Measurements from ENCODE around the gene ACVR2A. TPM values are rescaled to one million over a fixed set of nuclear protein-coding genes. Genes with fewer than 3 reads are reported as not detected.

The ACVR2A gene
- total RNA-seq, 2 experiments from 2014 or later = 13.3 to 14.6 TPM

- H3K27ac Mint-ChIP-seq = no peak overlapping the region
- H3K27me3 Mint-ChIP-seq = no peaks in the 10 kb centered on the region
- Histone ChIP-seq H3K4me1 (ENCODE audit: insufficient read depth, low read length) (no peaks in the 10 kb centered on the region), H3K27ac (ENCODE audit: low read depth in 1 of 2, low read length in 2 of 2) (no peak overlapping the region), H3K36me3 (ENCODE audit: insufficient read depth, low read length) (no peaks in the 10 kb centered on the region), H3K9me3 (ENCODE audit: control insufficient read depth in 1 of 2, insufficient read depth in 1 of 2, low read length in 2 of 2) (no peaks in the 10 kb centered on the region), H3K27me3 (ENCODE audit: control insufficient read depth in 1 of 2, insufficient read depth in 2 of 2, low read length in 2 of 2) (no peaks in the 10 kb centered on the region), H3K4me3 (ENCODE audit: low read length) (no peak overlapping the region)
- DNase-seq (no peak), ATAC-seq (ENCODE audit: poor library complexity) (no peak)
- TF ChIP-seq, protein P1, sequence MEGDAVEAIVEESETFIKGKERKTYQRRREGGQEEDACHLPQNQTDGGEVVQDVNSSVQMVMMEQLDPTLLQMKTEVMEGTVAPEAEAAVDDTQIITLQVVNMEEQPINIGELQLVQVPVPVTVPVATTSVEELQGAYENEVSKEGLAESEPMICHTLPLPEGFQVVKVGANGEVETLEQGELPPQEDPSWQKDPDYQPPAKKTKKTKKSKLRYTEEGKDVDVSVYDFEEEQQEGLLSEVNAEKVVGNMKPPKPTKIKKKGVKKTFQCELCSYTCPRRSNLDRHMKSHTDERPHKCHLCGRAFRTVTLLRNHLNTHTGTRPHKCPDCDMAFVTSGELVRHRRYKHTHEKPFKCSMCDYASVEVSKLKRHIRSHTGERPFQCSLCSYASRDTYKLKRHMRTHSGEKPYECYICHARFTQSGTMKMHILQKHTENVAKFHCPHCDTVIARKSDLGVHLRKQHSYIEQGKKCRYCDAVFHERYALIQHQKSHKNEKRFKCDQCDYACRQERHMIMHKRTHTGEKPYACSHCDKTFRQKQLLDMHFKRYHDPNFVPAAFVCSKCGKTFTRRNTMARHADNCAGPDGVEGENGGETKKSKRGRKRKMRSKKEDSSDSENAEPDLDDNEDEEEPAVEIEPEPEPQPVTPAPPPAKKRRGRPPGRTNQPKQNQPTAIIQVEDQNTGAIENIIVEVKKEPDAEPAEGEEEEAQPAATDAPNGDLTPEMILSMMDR (IDR thresholded peaks at IDR 0.05) = no peak
- intact Hi-C loops (cut with DNase I, micrococcal nuclease) = no loop called here
- no peaks in the 10 kb centered on the region for H3K36me3 Mint-ChIP-seq (ENCODE audit: low read depth)
- no peaks in the 10 kb centered on the region for H3K9me3 Mint-ChIP-seq
- H3K4me1 Mint-ChIP-seq (ENCODE audit: low read depth) = peaks cover 50% of the 10 kb centered on the region
- H3K4me3 Mint-ChIP-seq = no peak overlapping the region
- ChIA-PET CTCF (no interaction called here), POLR2A (no interaction called here)
Measured at GRCh38 chr2:147872967-147873366, 28.1 kb downstream of the ACVR2A start.

- H3K4me3 ChIP-seq (ENCODE audit: low read length) = no peak overlapping the region
- peaks cover 51% of the 10 kb centered on the region for H3K4me1 Mint-ChIP-seq (ENCODE audit: low read depth)
- CTCF ChIA-PET = interaction anchor here (1.2 kb wide), 1 partner anchor 16 kb away, joined by 3 read pairs; no protein-coding TSS in a partner anchor
- H3K9me3 Mint-ChIP-seq = no peaks in the 10 kb centered on the region
- POLR2A ChIA-PET = no interaction called here
- ATAC-seq (ENCODE audit: poor library complexity) (no peak), DNase-seq (no peak)
- H3K4me3 Mint-ChIP-seq = no peak overlapping the region
- H3K4me1 ChIP-seq (ENCODE audit: insufficient read depth, low read length) = no peaks in the 10 kb centered on the region
- H3K36me3 ChIP-seq (ENCODE audit: insufficient read depth, low read length) = no peaks in the 10 kb centered on the region
- H3K27me3 ChIP-seq (ENCODE audit: control insufficient read depth in 1 of 2, insufficient read depth in 2 of 2, low read length in 2 of 2) = no peaks in the 10 kb centered on the region
- H3K27ac ChIP-seq (ENCODE audit: low read depth in 1 of 2, low read length in 2 of 2) = no peak overlapping the region
- intact Hi-C loops (cut with DNase I, micrococcal nuclease) = no loop called here
- no peaks in the 10 kb centered on the region for H3K9me3 ChIP-seq (ENCODE audit: control insufficient read depth in 1 of 2, insufficient read depth in 1 of 2, low read length in 2 of 2)
- no peaks in the 10 kb centered on the region for H3K36me3 Mint-ChIP-seq (ENCODE audit: low read depth)
- H3K27me3 Mint-ChIP-seq = no peaks in the 10 kb centered on the region
- TF ChIP-seq, protein P1 (IDR thresholded peaks at IDR 0.05) = no peak
- H3K27ac Mint-ChIP-seq = no peak overlapping the region
Measured at GRCh38 chr2:147873859-147874483, 29.1 kb downstream of the ACVR2A start.

GRCh38 chr2:147879846-147880245 is 35.0 kb downstream of the ACVR2A start:
- no peak overlapping the region for H3K27ac ChIP-seq (ENCODE audit: low read depth in 1 of 2, low read length in 2 of 2)
- no peaks in the 10 kb centered on the region for H3K36me3 ChIP-seq (ENCODE audit: insufficient read depth, low read length)
- Mint-ChIP-seq H3K9me3 (no peaks in the 10 kb centered on the region), H3K27me3 (no peaks in the 10 kb centered on the region), H3K4me1 (ENCODE audit: low read depth) (peaks cover 51% of the 10 kb centered on the region), H3K27ac (no peak overlapping the region), H3K4me3 (no peak overlapping the region), H3K36me3 (ENCODE audit: low read depth) (no peaks in the 10 kb centered on the region)
- POLR2A ChIA-PET = no interaction called here
- TF ChIP-seq, protein P1 (IDR thresholded peaks at IDR 0.05) = no peak
- DNase-seq = no peak
- H3K9me3 ChIP-seq (ENCODE audit: control insufficient read depth in 1 of 2, insufficient read depth in 1 of 2, low read length in 2 of 2) = no peaks in the 10 kb centered on the region
- CTCF ChIA-PET = no interaction called here
- intact Hi-C loops (cut with DNase I, micrococcal nuclease) = no loop called here
- H3K4me1 ChIP-seq (ENCODE audit: insufficient read depth, low read length) = no peaks in the 10 kb centered on the region
- H3K27me3 ChIP-seq (ENCODE audit: control insufficient read depth in 1 of 2, insufficient read depth in 2 of 2, low read length in 2 of 2) = no peaks in the 10 kb centered on the region
- no peak for ATAC-seq (ENCODE audit: poor library complexity)
- H3K4me3 ChIP-seq (ENCODE audit: low read length) = no peak overlapping the region

Data from CD4-positive, alpha-beta T cell (primary cell).